Measurements from ENCODE around the gene CFAP52.
A peak's percentile ranks its signal among the peaks of the same experiment; 100 is the strongest.
"Not testable (repeated sequence)": the region's sequence is repeated elsewhere in the genome, so short reads cannot be mapped to it uniquely, and the experiment has no call there.

CFAP52 gene

DNA sequence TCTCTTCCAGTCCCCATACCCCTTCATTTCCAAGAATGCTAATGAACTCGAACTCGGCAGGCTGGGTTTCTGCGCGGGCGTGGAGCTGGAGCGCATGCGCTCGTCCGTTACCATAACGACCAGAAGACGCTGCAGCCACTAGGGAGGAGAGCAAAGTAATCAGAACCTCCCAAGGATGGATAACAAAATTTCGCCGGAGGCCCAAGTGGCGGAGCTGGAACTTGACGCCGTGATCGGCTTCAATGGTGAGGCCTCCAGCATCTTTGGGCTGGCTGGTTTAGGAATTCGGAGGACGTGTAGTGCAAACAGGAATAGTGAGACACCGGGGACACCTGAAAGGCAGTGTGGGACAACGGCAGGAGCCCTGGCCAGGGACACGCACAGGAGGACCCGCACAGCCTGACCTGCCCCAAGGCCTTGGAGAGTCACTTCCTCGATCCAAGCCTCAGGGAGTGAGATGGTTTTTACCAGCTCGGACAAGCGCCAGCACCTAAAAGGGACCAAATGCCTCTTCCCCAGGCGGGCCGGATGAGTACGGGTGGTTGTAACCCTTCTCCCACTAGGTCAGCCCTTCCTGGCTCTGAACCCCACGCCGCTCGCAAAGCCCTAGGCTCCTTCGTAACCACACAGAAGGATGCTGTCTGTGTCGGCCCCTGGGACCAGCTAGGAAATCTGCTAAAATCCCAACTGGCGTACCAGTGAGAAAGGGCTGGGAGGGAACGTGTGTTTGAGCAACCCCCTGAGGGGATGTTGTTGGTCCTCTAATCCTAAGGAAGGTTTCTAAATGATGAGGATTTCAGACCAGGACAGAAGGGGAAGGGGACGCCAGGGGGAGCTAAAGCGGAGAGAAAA, at the start of gene CFAP52:
Gene CFAP52 (plus strand): TSS at position 122 of the 852 bp plus-strand sequence. CDS start 54 bp downstream, at position 176.
- peak in 54 of 56 donors; percentile 4 to 87 (median 58) for DNase-seq

DNA sequence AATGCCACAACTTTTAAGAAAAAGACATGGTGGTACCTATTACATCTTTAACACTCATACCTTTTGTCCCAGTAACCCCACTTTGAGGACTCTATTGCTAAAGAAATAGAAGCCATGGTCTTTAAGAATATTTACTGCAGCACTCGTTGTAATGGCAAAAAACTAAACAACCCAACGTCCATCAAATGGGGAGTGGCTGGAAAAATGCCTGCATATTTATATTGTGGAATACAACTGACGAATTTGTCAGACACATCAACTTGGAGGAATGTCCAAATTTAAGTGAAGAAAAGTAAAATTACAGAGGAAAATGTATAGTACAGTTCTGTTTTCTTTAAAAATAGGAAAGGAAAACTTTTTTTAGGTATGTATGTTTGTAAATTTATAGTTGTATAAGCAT, 48.7 kb upstream of the CFAP52 start:
- DNase-seq = no peak

- DNase-seq = no peak
Measured at GRCh38 chr17:9529033-9529700, 47.3 kb upstream of the CFAP52 start.

DNA sequence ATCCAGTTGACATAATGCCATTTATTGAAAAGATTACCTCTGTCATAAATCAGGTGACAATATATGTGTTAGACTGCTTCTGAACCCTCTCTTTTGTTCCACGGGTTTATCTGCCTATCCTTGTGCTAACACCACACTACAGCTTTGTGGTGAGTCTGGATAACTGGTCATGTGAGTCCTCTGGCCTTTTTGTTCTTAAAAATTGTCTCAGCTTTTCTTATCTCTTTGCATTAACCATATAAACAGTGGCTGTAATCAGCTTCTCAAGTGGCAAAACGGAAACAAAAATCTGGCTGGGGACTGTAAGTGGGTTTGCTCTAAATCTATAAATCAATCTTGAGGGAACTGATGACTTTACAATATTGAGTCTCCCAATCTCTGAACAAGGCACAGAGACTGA, 45.4 kb upstream of the CFAP52 start:
- no peak for DNase-seq

DNA sequence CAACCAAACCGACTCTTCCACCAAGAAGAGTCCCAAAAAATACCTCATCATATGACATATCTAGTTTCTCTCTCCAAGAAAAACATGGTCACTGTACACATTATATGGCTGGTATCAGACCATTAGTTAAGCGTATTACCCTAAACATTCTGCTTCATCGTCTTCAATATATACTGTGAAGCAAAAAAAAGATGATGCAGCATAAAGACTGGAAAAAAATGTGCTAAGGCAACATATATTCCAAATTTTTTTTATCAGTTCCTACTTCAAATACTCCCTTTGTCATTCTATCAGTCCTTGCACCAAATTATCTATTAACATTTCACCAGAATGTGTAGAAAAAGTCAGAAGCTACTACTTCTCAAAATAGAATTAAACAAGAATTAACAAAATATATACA, 43.7 kb upstream of the CFAP52 start:
- no peak for DNase-seq

GRCh38 chr17:9533441-9533840, 43.0 kb upstream of the CFAP52 start:
- no peak for DNase-seq

DNA sequence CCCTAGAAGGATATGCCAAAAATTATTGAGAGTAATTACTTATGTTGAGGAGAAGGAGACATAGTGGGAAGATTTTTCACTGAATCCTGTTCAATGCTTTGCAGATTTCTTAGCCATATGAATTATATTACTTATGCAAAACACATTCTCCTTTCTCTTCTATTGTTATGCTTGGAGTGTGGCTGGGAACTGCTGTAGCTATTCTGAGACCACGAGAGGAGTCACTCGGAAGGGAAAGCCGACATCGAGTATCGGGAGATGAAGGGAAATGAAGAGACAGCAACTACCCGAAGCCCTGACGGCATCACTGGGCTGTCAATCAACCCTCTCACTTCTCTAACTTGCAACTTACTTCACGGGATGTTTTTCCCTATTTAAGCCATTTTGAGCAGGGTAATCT, 40.4 kb upstream of the CFAP52 start:
- no peak for DNase-seq

GRCh38 chr17:9537177-9537776, 39.2 kb upstream of the CFAP52 start:
- no peak for DNase-seq

- no peak for DNase-seq
Measured at GRCh38 chr17:9538626-9539025, 37.8 kb upstream of the CFAP52 start.

GRCh38 chr17:9541718-9542117, 34.7 kb upstream of the CFAP52 start:
- no peak for DNase-seq

DNA sequence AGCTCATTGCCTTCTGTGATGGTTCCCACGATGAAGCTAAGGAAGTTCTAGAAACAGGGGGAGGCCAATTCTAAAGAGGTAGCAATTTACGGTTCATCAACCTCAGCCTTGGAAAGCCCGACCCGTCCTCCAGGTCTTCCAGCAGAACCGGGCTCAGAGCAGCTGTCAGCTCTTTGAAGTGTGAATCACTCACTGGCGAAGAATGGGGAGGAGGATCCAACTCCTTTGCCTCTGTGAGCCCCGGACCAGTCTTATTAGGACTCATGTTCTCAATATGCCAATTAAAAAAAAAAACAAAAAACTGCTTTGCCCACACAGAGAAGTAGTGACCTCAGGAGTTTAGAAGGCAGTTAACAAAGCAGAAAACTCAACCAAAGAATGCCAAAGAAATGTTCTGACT, 32.2 kb upstream of the CFAP52 start:
- DNase-seq = no peak

DNA sequence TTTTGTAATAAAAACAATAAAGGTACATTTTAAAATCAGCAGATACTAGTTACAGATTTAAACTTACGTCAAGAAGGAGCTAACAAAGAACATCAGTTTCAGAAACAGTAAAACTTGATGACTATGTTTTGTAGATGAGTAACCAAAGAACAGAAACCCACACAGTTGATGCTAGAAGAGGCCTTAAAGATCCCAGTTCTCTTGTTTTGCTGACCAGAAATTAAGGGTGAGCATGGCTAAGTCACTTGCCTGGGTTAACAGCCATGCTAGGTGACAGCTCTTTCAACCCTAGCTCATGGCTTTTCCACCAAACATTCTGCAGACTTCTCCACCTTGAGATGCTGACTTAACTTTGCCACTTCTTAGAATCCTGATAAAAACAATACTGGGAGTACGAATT, 27.2 kb upstream of the CFAP52 start:
- DNase-seq = no peak

- DNase-seq = no peak
Measured at GRCh38 chr17:9553181-9553580, 23.3 kb upstream of the CFAP52 start.

DNA sequence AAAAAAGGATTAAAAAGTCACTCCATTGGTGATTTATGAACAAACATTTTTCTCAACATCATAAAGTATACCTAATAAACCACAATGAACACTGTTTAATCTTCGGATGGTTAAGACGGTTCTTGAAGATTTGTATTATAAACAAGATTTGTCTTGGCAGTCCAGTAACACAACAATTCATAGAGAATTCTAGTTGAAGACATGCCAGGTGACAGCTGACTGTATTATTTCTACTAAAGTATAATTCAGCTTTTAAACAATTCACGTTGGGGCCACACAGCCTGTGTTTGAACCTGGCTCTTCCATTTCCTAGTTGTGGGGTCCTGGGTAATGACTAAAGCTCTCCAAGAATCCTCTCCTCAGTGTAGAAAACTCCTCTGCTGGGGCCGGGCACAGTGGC, 22.8 kb upstream of the CFAP52 start:
- DNase-seq = no peak

GRCh38 chr17:9554715-9555114, 21.7 kb upstream of the CFAP52 start:
- DNase-seq = not testable (repeated sequence)

DNA sequence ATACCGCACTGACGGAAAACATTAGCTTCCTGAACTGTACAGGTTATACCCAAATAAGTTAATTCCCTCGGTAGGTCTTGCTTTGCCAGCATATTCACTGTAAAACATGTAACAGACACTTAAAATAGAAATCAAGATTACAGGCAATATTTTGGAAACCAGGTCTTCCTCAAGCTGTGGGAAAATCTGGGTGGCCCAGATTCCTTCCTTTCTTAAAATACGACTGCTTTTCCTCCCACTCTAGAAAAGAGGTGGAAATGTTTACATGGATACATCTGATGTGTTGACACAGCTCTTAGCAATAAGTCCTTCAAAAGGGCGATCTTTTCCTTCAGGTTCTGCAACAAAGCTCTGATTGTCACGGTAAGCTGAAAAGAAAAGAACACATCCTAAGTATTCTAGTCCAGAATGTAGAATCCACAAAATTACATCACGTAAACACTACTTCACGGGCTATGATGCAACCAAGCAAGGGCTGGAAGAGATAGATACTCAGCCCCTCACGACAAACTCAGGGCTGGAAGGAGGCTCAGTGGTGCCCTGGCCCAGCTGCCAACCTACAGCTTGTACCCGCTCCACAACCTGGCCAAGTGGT, 19.2 kb upstream of the CFAP52 start:
- no peak for DNase-seq

- DNase-seq = no peak
Measured at GRCh38 chr17:9557857-9558256, 18.6 kb upstream of the CFAP52 start.

- no peak for DNase-seq
Measured at GRCh38 chr17:9564104-9564503, 12.3 kb upstream of the CFAP52 start.

- DNase-seq = peak in 1 of 56 donors; percentile 7
Measured at GRCh38 chr17:9566067-9566466, 10.4 kb upstream of the CFAP52 start.

DNA sequence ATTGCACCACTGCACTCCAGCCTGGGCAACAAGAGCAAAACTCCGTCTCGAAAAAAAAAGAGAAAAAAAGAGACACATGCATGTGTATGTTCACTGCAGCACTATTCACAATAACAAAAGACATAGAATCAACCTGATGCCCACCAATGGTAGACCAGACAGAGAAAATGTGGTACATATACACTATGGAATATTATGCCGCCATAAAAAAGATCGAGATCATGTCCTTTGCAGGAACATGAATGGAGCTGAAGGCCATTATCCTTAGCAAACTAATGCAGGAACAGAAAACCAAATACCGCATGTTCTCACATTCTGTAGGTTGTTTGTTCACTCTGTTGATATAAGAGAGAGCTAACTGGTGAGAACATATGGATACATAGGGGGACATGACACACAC, 9.7 kb upstream of the CFAP52 start:
- not testable (repeated sequence) for DNase-seq

DNA sequence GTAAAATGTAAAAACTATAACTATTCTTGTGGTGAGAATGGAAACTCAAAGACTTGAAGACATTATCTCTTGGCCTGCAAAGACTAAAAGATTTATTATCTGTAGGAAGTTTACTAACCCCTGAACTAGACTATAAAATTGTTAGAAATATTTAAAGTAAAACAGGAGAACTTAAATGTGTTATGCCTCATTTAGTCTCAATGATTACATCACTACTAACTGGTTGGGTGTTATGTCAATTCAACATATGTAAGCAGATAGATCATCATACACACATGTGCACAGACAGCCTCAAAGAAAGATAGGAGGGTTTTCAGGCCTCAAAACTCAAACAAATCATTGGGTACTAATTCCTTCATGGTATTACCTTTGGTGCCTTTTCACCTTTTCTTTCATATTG, 8.4 kb upstream of the CFAP52 start:
- no peak for DNase-seq

- DNase-seq = no peak
Measured at GRCh38 chr17:9568957-9569588, 7.4 kb upstream of the CFAP52 start.

Measured in amygdala (tissue), 56 donors.